Measurements from ENCODE around the gene LCN15. TPM values are rescaled to one million over a fixed set of nuclear protein-coding genes. Genes with fewer than 3 reads are reported as not detected.
A peak's percentile ranks its signal among the peaks of the same experiment; 100 is the strongest.

LCN15 gene
- total and polyA plus RNA-seq, 11 donors, result 0.64 to 2.8 (median 1.2) TPM; not detected in 4

- Histone ChIP-seq H3K9me3 (no peaks in the 10 kb centered on the region), H3K27me3 (no peaks in the 10 kb centered on the region), H3K27ac (no peak overlapping the region), H3K36me3 (no peaks in the 10 kb centered on the region), H3K4me3 (no peak overlapping the region), H3K4me1 (peaks cover 0 to 16% (median 2%) of the 10 kb centered on the region in 12 donors)
- ATAC-seq, result no peak
- DNase-seq, result no peak
- intact Hi-C loops (cut with DNase I), result loop anchor here in 4 of 10 donors (5.0 to 10.0 kb wide), 5 partner anchors 280 to 450 kb away; partner anchors contain the start of genes CYSRT1 (in 2 of the 4), RNF224 (in 2 of the 4), RNF208 (in 1 of the 4) and SLC34A3 (in 1 of the 4)
- TF ChIP-seq CTCF (IDR thresholded peaks at IDR 0.05), result no peak
- TF ChIP-seq POLR2A (IDR thresholded peaks at IDR 0.05), result no peak
- 77 to 87% (median 83%) methylated on average over 6 of the region's 6 CpGs for WGBS, 4 donors
These were observed 20.7 kb upstream of the LCN15 start for GRCh38 chr9:136784997-136785361.

- ATAC-seq (no peak), DNase-seq (no peak)
- no peaks in the 10 kb centered on the region for H3K9me3 ChIP-seq
- no peak for TF ChIP-seq POLR2A (IDR thresholded peaks at IDR 0.05)
- TF ChIP-seq CTCF (IDR thresholded peaks at IDR 0.05), result peak in 11 of 12 donors; percentile 25 to 59 (median 45)
- H3K4me1 ChIP-seq, result peaks cover 0 to 14% (median 0%) of the 10 kb centered on the region in 12 donors
- 56 to 65% (median 60%) methylated on average over 9 of the region's 9 CpGs for whole genome bisulfite sequencing, 4 donors
- H3K4me3 ChIP-seq, result no peak overlapping the region
- H3K27ac ChIP-seq, result no peak overlapping the region
- H3K36me3 ChIP-seq, result no peaks in the 10 kb centered on the region
- intact Hi-C loops (cut with DNase I), result loop anchor here in 3 of 10 donors (10.0 kb wide), 3 partner anchors 280 to 450 kb away; partner anchors contain the start of genes CYSRT1 (in 1 of the 3), RNF208 (in 1 of the 3), RNF224 (in 1 of the 3) and SLC34A3 (in 1 of the 3)
- H3K27me3 ChIP-seq, result no peaks in the 10 kb centered on the region
These were observed 20.1 kb upstream of the LCN15 start for GRCh38 chr9:136784249-136784996.

GRCh38 chr9:136782452-136782851 is 18.1 kb upstream of the LCN15 start:
- Histone ChIP-seq H3K27me3 (no peaks in the 10 kb centered on the region), H3K36me3 (no peaks in the 10 kb centered on the region), H3K4me1 (peaks cover 0 to 1% (median 0%) of the 10 kb centered on the region in 12 donors), H3K27ac (no peak overlapping the region), H3K9me3 (no peaks in the 10 kb centered on the region), H3K4me3 (no peak overlapping the region)
- ATAC-seq, result no peak
- DNase-seq, result no peak
- no peak for TF ChIP-seq CTCF (IDR thresholded peaks at IDR 0.05)
- no peak for TF ChIP-seq POLR2A (IDR thresholded peaks at IDR 0.05)
- 96 to 97% (median 96%) methylated on average over 3 of the region's 3 CpGs for WGBS, 4 donors
- intact Hi-C loops (cut with DNase I), result loop anchor here in 3 of 10 donors (10.0 kb wide), 3 partner anchors 282 to 452 kb away; partner anchors contain the start of genes CYSRT1 (in 1 of the 3), RNF208 (in 1 of the 3), RNF224 (in 1 of the 3) and SLC34A3 (in 1 of the 3)

GRCh38 chr9:136779808-136780207 is 15.5 kb upstream of the LCN15 start:
- WGBS, 4 donors, result 61 to 73% (median 69%) methylated on average over 5 of the region's 5 CpGs
- Histone ChIP-seq H3K9me3 (no peaks in the 10 kb centered on the region), H3K4me3 (no peak overlapping the region), H3K4me1 (no peaks in the 10 kb centered on the region), H3K27ac (no peak overlapping the region), H3K36me3 (no peaks in the 10 kb centered on the region), H3K27me3 (no peaks in the 10 kb centered on the region)
- ATAC-seq, result no peak
- DNase-seq, result no peak
- TF ChIP-seq CTCF (IDR thresholded peaks at IDR 0.05) (no peak), POLR2A (IDR thresholded peaks at IDR 0.05) (no peak)
- intact Hi-C loops (cut with DNase I), result loop anchor here in 3 of 10 donors (10.0 kb wide), 3 partner anchors 285 to 455 kb away; partner anchors contain the start of genes CYSRT1 (in 1 of the 3), RNF208 (in 1 of the 3), RNF224 (in 1 of the 3) and SLC34A3 (in 1 of the 3)

Measured in heart left ventricle (tissue), 16 donors.